HepG2 (cell line): ENCODE data around the gene ATP11B. TPM values are rescaled to one million over a fixed set of nuclear protein-coding genes. Genes with fewer than 3 reads are reported as not detected.

Experiments
- ATAC-seq: fragments of 200-7000 bp; cut with Tn5 transposase; 3 replicates; pipeline ENCODE4 v1.9.1; 2020; ENCODE audit warnings: mild to moderate bottlenecking, moderate library complexity
- BruUV-seq: library from RNA; stranded (reverse); fragments of 400-500 nt; replicated peaks from 2 replicates; lab custom pipeline; 2021; lab: Mats Ljungman, UMichigan
- CTCF ChIA-PET: fragments of 300-600 bp; formaldehyde crosslinking; extraction: SDS; loops from one replicate; lab custom pipeline; 2021; ENCODE audit warnings: low total read pairs, inconsistent platforms, low intra/inter-chr PET ratio; lab: Yijun Ruan, JAX
- POLR2A ChIA-PET: fragments of 350-600 bp; sonication (Branson Sonifier 250); formaldehyde crosslinking; loops from one replicate; lab custom pipeline; 2020; ENCODE audit warnings: antibody characterized with exemption, inconsistent platforms; lab: Yijun Ruan, JAX
- DNase-seq: peaks from one replicate; pipeline ENCODE4 v3.0.0-alpha.2; 2015; ENCODE audit warnings: low spot score
- FAIRE-seq: peaks from 3 replicates; lab custom pipeline; 2011; peaks lifted over from hg19 to GRCh38; lab: Jason Lieb, UNC
- H2AFZ ChIP-seq: one replicate; pipeline ENCODE4 v1.6.1; 2011; ENCODE audit warnings: low read length, inconsistent platforms
- H3K27ac ChIP-seq: fragments of 300-600 bp; 3 replicates; pipeline ENCODE4 v1.8.0; 2011; ENCODE audit warnings: mixed run types, mild to moderate bottlenecking, mixed read lengths, low read length, inconsistent platforms; ENCODE audit not compliant: insufficient read depth; ENCODE audit errors: extremely low read length
- H3K27me3 ChIP-seq, 2 experiments: fragments of 200-600 bp in 1 of 2; 2 replicates in 1 of 2; 3 replicates in 1 of 2; pipeline versions ENCODE4 v1.6.0 to v1.8.0; 2011; ENCODE audit warnings: low read length in 2 of 2, mild to moderate bottlenecking in 2 of 2, moderate library complexity in 2 of 2, inconsistent platforms in 1 of 2; ENCODE audit not compliant: insufficient read depth in 2 of 2, control insufficient read depth in 1 of 2
- H3K36me3 ChIP-seq, 2 experiments: fragments of 200-600 bp in 1 of 2; replicated peaks in 1 of 2; 2 replicates in 1 of 2; 3 replicates in 1 of 2; pipeline versions ENCODE4 v1.5.1 to v1.8.0; 2011; ENCODE audit warnings: low read length in 2 of 2, inconsistent platforms in 1 of 2; ENCODE audit not compliant: insufficient read depth in 2 of 2, control insufficient read depth in 1 of 2
- H3K4me1 ChIP-seq: 2 replicates; pipeline ENCODE4 v1.5.1; 2012; ENCODE audit warnings: low read length, inconsistent platforms; ENCODE audit not compliant: insufficient read depth
- H3K4me2 ChIP-seq: 2 replicates; pipeline ENCODE4 v1.6.0; 2011; ENCODE audit warnings: low read depth, low read length, inconsistent platforms
- H3K4me3 ChIP-seq, 3 experiments: fragments of 200-600 bp in 1 of 3; sonication (generic), shearing (Covaris generic) in 1 of 3; replicated peaks in 1 of 3; 2 replicates each; pipeline ENCODE4 v1.5.1; 2011 to 2016; ENCODE audit warnings: low read length in 3 of 3, inconsistent platforms in 2 of 3, low read depth in 2 of 3, mild to moderate bottlenecking in 2 of 3, control low read depth in 1 of 3, mixed read lengths in 1 of 3; ENCODE audit not compliant: insufficient read depth in 1 of 3
- H3K79me2 ChIP-seq: one replicate; pipeline ENCODE4 v1.6.1; 2011; ENCODE audit warnings: low read length, inconsistent platforms; ENCODE audit not compliant: insufficient read depth
- H3K9ac ChIP-seq: 2 replicates; pipeline ENCODE4 v1.6.0; 2011; ENCODE audit warnings: mild to moderate bottlenecking, low read depth, low read length, inconsistent platforms; ENCODE audit not compliant: insufficient read depth
- H3K9me3 ChIP-seq: 2 replicates; pipeline ENCODE4 v1.5.1; 2012; ENCODE audit warnings: mild to moderate bottlenecking, low read length
- H4K20me1 ChIP-seq: 2 replicates; pipeline ENCODE4 v1.6.0; 2011; ENCODE audit warnings: inconsistent platforms, mild to moderate bottlenecking, low read length, moderate library complexity; ENCODE audit not compliant: insufficient read depth
- ARHGAP35 ChIP-seq: sonication (generic); formaldehyde crosslinking; IDR thresholded peaks from 2 replicates; pipeline ENCODE4 v1.9.0; 2022; ENCODE audit warnings: mild to moderate bottlenecking, inconsistent platforms, moderate library complexity, missing genetic modification reagents, borderline replicate concordance
- ATF7-NPFF ChIP-seq: sonication (generic); formaldehyde crosslinking; IDR thresholded peaks from 2 replicates; pipeline ENCODE4 v1.8.1; 2023; ENCODE audit warnings: mild to moderate bottlenecking, low read depth, missing genetic modification reagents, moderate library complexity
- HOMEZ ChIP-seq: IDR thresholded peaks from 2 replicates; pipeline ENCODE4 v1.6.1; 2016; ENCODE audit warnings: low read depth
- MED13 ChIP-seq: sonication (generic); formaldehyde crosslinking; IDR thresholded peaks from 2 replicates; pipeline ENCODE4 v1.5.0; 2020; ENCODE audit warnings: missing genetic modification reagents
- PATZ1 ChIP-seq: sonication (generic); formaldehyde crosslinking; IDR thresholded peaks from 2 replicates; pipeline ENCODE4 v1.4.0; 2020; ENCODE audit warnings: missing genetic modification reagents
- RFX5 ChIP-seq: IDR thresholded peaks from 2 replicates; pipeline ENCODE4 v1.6.1; 2011; ENCODE audit warnings: low read depth, low read length, improper control_type of control experiment
- STAG1 ChIP-seq: sonication (generic); formaldehyde crosslinking; IDR thresholded peaks from 2 replicates; pipeline ENCODE4 v1.4.0; 2020; ENCODE audit warnings: missing genetic modification reagents
- TRIM22 ChIP-seq: fragments of 450-650 bp; IDR thresholded peaks from 2 replicates; pipeline ENCODE4 v1.6.1; 2017
- ZNF432 ChIP-seq: sonication (generic); formaldehyde crosslinking; IDR thresholded peaks from 2 replicates; pipeline ENCODE4 v1.5.0; 2020; ENCODE audit warnings: missing genetic modification reagents, mild to moderate bottlenecking, borderline replicate concordance
- ZNF781 ChIP-seq: sonication (generic); formaldehyde crosslinking; IDR thresholded peaks from 2 replicates; pipeline ENCODE4 v1.5.1; 2020; ENCODE audit warnings: borderline replicate concordance, mild to moderate bottlenecking, missing genetic modification reagents; ENCODE audit errors: not compliant biosample characterization
- ZNF850 ChIP-seq: sonication (generic); formaldehyde crosslinking; conservative IDR thresholded peaks from 2 replicates; pipeline ENCODE4 v1.9.0; 2021; ENCODE audit warnings: mild to moderate bottlenecking, missing genetic modification reagents
- ZSCAN21 ChIP-seq: sonication (generic); formaldehyde crosslinking; IDR thresholded peaks from 2 replicates; pipeline ENCODE4 v1.8.0; 2022; ENCODE audit warnings: mild to moderate bottlenecking, missing genetic modification reagents, moderate library complexity, borderline replicate concordance
- ZSCAN22 ChIP-seq: sonication (generic); formaldehyde crosslinking; IDR thresholded peaks from 2 replicates; pipeline ENCODE4 v1.4.0; 2020; ENCODE audit warnings: mild to moderate bottlenecking, missing genetic modification reagents
- ZXDC ChIP-seq: sonication (generic); formaldehyde crosslinking; IDR thresholded peaks from 2 replicates; pipeline ENCODE4 v1.5.0; 2020; ENCODE audit warnings: mild to moderate bottlenecking, missing genetic modification reagents
- WGBS: methylation state at CpG from one replicate; pipeline ENCODE4 v1.1.6; 2017; ENCODE audit warnings: low lambda C conversion rate; 5-methylcytosine and 5-hydroxymethylcytosine counted together
- in situ Hi-C: cut with HindIII; loops from 2 replicates; pipeline ENCODE4 v1.10.0; 2017; ENCODE audit warnings: low pct_unique_long_range_greater_than_20kb; ENCODE audit not compliant: extremely low pct_ligation_motif_present
- intact Hi-C: fragments of 100-400 bp; cut with micrococcal nuclease; formaldehyde crosslinking; loops from one replicate; pipeline ENCODE4 v1.10.0; 2022; ENCODE audit not compliant: unreplicated experiment
- polyA plus RNA-seq, 8 experiments: library from polyadenylated mRNA; depleted of rRNA in 3 of 8; stranded (reverse) in 7 of 8; unstranded in 1 of 8; fragments of >200 nt; fragmentation: Illumina TruSeq in 4 of 8; extraction: Trizol in 4 of 8; gene quantifications; 2 replicates each; pipeline versions ENCODE4 v1.2.1 to v1.2.3, GENCODE V29; 2011 to 2016; ENCODE audit warnings: low read depth in 4 of 8, missing spikeins in 1 of 8, mixed read lengths in 1 of 8; ENCODE audit not compliant: insufficient read depth in 1 of 8
- total RNA-seq, 5 experiments: library from RNA; depleted of rRNA; stranded (reverse); fragments of >200 nt; fragmentation: Illumina TruSeq; extraction: Trizol; gene quantifications; 2 replicates each; pipeline ENCODE4 v1.2.3, GENCODE V29; 2016; ENCODE audit warnings: low read depth in 1 of 5

Gene ATP11B
- total and polyA plus RNA-seq, 2 of the 13 experiments (the other 11 are each of a cell fraction or from before 2014, with no cell fraction given): 10.1 to 22.9 TPM

- 89% methylated on average over 9 of the region's 9 CpGs for WGBS
- POLR2A ChIA-PET: no interaction called here
These were observed 161.4 kb downstream of the ATP11B start for GRCh38 chr3:182954553-182955235.

More at GRCh38 chr3:182954553-182955235, 161.4 kb downstream of the ATP11B start:
- intact Hi-C loops: no loop called here
- H3K27me3 ChIP-seq: no peaks in the 10 kb centered on the region; a peak in 1 of 5 replicates
- peaks cover 3% of the 10 kb centered on the region for H3K4me1 ChIP-seq
- FAIRE-seq (no peak), ATAC-seq (no peak)
- no peaks in the 10 kb centered on the region for H3K9me3 ChIP-seq
- H2AFZ ChIP-seq: no peak overlapping the region
- TF ChIP-seq ARHGAP35 (CRISPR knock-in tag) (no peak), PATZ1 (CRISPR knock-in tag) (no peak), ZSCAN21 (CRISPR knock-in tag) (no peak), HOMEZ (CRISPR knock-in tag) (no peak), RFX5 (no peak), ZNF781 (CRISPR knock-in tag) (no peak), TRIM22 (no peak), STAG1 (CRISPR knock-in tag) (no peak), ZSCAN22 (CRISPR knock-in tag) (no peak), ZNF432 (CRISPR knock-in tag) (no peak), MED13 (CRISPR knock-in tag) (no peak), ZNF850 (no peak), ATF7-NPFF (no peak), ZXDC (CRISPR knock-in tag) (no peak)
- TF ChIP-seq, all 625 proteins: peak for 0
- Histone ChIP-seq H3K4me2 (no peak overlapping the region), H3K4me3 (no peak overlapping the region), H3K27ac (no peak overlapping the region), H4K20me1 (no peaks in the 10 kb centered on the region), H3K9ac (no peak overlapping the region), H3K79me2 (no peaks in the 10 kb centered on the region), H3K36me3 (peaks cover 1 to 23% of the 10 kb centered on the region in 2 experiments)
- no peak for DNase-seq
- CTCF ChIA-PET: no interaction called here
- in situ Hi-C loops: no loop called here
- BruUV-seq: no TSS peak
